Stimulated activated CD4-positive, alpha-beta T cell treated with anti-CD3 and anti-CD28 coated beads, Interleukin-15, amount 100 ng/mL, for 24 hours (primary cell): ENCODE results near the gene POP4.

Experiments
- DNase-seq: peaks from one replicate; pipeline ENCODE4 v3.0.0-alpha.2; 2020

Gene POP4

DNA sequence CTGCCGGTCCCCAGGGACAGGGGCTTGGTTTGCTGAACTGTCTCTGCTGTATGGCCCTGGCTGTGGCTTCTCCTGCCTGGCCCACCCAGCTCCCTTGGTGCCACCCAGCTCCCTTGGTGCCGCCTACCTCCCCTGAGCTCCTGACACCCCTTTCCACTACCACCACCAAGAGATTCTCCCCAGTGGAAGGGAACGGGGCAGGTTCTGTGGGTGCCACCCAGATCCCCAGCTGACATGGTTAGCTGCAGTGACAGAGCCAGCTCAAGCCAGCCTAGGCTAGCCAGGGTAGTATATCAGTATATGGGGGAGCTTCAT lies 28.5 kb upstream of the POP4 start:
- DNase-seq = no peak

DNA sequence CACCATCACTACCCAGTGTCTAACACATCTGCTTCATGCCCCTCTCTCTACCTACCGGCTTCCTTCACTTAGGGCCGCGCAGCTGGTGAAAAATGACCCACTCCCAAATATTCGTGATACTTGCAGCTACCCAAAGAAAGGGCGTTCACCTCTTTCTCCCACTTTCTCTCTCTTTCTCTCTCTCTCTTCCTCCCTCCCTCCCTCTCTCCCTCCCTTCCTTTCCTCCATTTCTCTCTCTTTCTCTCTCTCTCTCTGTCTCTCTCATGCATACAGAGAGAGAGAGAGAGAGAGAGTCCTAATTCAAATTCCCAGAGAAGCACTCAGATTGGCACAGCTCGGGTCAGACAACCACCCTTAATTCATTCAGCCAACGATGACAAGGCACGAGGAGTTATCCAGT lies 27.7 kb upstream of the POP4 start:
- DNase-seq = no peak

DNA sequence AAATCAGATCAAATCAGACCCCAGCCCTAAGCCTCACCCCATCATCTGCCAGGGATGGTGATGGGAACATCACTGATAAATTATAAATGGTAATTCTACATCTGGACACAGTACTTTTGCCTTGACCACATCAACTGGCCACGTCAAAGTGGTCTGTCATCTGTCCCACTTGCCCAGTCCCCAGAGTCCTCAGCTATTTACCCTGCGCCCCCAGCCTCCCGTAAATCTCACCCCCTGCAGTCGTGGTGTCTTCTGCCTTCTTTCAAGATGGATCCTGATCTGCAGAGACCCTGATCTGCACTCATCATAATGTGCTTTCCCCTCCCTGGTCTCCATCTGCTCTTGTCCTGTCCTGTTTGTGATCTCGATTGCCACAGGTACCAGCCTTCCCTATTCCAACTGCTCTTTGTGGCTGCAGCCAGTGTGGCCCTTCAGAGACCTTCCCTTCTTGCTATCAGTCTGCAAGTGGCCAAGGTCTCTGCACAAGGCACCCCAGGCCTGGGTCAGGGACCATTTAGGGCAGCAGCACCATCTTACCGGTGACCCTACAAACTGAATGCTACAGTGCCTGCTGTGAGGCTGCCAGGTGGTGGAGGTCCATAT lies 26.7 kb upstream of the POP4 start:
- no peak for DNase-seq

DNA sequence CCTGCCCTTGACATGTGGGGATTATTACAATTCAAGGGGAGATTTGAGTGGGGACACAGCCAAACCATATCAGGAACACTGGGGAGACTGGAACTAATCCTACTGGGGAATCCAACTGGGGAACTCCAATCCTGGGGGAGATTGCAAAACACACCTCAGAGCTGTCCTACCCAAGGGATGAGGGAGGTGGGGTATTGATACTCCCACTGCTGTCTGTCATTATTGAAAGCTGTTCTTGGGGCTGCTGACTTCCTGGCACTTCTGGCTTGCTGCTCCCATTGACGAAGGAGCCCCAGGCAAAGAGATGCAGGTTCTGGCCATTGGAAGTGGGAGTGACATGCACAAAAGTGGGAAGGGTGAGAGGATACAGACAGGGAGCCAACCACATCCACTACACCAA lies 24.7 kb upstream of the POP4 start:
- no peak for DNase-seq

DNA sequence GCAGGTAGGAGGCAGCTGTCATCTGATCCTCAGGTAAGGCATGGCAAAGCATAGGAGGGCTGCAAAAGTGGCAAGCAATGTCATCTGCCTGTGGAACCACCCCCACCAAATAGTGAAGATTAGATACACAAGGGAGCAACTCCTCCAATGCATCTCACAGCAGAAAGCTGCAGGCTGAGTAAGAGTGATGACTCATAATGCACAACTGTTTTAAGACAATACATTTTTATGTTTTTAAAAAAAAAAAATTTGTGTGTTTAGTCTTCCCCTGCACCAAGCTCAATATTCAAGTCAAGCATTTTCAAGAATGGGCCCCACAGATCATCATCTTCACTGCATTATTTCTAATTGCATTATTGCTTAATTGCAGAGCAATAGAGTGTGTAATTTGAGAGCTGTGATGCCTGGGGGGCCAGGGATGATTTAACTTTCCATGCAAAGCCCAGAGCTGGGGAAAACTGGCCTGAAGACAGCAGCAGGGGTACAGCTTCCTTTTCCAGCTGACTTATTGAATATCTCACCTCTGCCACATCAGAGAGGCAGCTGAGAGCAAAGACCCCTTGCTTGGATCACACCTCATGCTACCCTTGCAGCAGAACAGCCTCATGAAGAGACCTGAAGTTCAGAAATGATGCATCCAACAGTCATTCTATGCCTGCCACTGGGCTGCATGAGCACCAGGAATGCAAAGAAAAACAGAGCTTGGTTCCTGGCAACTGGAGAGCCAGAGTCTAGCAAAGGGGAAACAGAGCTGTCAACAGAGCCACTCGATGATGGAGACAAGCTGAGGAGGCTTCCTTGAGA lies 22.7 kb upstream of the POP4 start:
- DNase-seq = no peak

DNA sequence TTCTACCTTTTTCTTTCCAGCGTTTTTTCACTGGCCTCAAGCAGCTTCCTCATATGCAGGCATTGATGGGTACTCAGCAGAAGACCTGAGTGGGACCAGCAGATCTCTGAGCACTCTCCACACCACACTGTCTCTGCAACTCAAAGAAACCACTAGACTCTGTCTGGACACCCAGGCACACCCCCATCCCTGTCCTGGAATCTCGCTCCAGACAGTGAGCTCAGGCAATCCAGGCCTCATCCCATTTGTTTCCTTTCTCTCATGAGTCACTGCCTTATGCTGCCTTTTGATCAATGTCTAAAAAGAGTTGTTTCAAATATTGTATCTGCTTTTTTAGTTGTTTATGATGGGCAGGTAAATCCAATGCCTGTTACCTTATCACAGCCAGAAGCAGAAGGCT lies 19.7 kb upstream of the POP4 start:
- DNase-seq = no peak

DNA sequence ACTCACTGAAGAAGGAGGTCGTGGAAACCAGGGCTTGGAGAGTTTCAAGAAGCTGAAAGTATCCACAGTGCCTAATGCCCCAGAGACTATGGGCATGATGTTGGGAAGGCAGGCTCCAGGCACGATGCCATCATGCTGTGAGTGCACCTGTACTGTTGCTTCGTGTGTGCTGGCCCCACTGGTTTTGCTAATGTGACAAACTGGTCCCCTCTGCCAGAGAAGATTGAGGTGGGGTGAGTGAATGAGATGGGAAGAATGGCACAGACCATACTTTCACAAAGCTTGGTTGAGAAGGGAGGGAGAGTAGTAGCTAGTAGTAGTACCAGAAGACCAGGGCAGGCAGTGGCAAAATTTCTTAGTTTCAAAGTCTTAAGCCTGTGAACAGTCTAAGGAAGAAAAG lies 19.0 kb upstream of the POP4 start:
- DNase-seq = no peak

DNA sequence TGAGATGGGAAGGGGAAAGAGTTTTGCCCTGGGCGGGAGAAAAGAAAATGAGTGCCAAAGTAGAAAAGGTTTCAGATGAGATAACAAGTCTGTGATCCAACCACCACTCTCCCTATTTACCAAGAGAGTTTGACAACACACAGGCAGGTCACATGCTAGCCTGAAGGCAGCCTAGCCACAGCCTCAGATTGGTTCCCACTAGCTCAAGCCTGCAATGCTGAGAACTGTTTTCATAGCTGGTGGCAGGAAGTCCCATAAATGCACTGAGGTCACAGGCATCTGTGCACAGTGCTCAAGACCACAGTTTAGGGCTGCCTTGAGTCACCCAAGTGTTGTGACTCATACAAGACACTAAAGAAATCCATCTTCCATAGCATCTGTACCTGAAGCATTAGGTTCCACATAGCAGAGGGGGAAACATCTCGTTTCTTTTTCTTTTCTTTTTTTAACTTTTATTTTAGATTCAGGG lies 18.5 kb upstream of the POP4 start:
- peak; percentile 75 for DNase-seq

DNA sequence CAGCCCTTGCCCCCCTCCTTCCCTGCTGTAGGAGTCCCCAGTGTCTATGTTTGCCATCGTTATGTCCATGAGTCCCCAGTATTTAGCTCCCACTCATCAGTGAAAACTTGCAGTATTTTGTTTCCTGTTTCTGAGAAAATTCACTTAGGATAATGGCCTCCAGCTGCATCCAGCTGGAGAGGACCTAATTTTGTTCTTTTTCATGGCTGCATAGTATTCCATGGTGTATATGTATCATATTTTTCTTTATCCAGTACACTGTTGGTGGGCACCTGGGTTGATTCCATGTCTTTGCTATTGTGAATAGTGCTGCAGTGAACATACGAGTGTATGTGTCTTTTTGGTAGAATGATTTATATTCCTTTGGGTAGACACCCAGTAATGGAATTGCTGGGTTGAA lies 18.0 kb upstream of the POP4 start:
- no peak for DNase-seq

DNA sequence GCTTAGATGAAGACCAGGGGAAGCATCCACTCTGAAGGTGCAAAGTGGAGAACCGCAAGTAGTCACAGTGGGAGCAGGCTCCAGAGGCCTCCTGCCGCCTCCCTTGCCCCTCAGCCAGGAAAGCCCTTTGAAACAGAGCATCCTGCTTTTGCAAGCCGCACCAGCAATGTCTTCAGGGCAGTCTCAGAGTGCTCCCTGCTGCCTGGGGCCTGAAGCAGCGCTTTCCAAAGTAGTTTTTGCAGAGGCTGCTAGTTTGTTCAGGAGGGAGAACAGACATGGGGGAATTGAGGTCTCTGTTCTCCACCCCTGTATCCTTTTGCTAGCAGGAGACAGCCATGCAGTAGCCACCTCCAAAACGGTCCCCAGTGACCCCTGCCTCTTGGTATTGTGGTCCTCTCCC lies 15.8 kb upstream of the POP4 start:
- DNase-seq = no peak

DNA sequence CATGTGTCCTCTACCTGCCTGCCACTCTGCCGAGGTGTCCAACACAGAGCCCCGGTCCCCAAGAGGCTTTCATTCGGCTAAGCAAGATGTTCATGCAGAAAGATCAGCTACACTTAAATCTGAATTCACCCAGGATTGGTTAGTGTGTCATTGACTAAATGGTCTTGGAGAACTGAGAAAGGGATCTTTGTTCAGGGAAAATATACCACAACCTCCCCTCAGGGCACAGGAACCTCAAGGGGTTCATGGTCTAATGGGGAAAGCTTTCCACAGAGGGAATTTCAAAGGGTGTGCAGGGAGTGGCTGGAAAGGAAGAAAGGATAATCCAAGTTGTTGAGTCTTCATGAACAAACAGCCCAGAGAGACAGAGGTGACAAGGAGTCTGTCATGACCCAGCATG lies 14.4 kb upstream of the POP4 start:
- DNase-seq = no peak

DNA sequence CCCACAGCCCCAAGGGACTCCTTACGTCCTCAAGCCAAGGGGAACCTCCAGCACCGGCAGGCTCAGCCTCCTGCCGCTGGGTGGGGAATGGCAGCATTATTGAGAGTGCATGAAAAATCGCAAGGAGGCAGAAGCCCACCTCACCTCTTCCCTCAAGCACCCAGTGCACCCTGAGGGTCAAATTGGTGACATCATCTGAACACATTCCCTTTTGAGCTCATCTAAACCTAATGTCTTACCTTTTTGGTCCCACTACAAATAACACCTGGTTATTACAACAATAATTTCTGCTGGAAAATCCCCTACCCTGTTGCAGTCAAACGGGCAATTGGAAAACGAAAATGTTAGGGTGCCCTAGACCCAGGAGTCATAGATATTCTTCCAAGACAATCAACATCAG lies 12.2 kb upstream of the POP4 start:
- DNase-seq = no peak

DNA sequence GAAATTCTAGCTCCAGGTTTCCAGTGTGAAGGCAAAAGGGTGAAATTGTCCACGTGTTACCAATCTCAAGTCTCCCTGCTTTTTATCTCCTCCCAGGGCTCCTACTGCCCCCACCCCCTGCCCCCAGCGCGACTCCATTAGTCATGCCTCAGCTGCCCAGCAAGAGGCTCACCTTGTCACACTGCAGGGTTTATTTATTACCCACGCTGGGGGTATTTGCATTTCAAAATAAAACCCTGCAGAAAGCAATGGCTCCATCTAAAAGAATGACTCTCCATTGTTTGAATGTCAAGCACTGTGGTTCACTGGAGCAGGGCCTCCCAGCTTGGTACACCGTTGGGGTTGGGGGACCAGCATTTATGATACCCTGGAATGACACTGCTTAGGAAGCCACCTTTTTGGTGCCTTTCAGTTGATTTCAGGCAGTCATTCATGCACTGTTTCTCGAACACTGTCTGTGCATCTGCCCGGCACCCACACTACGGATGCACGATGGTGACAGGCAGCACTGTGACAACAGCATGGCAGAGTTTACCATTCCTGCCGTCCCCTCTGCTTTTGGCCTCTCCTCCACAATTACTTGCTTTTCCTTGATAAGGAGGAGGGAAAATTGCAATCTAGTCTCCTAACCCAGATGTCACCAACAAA lies 9.9 kb upstream of the POP4 start:
- no peak for DNase-seq

DNA sequence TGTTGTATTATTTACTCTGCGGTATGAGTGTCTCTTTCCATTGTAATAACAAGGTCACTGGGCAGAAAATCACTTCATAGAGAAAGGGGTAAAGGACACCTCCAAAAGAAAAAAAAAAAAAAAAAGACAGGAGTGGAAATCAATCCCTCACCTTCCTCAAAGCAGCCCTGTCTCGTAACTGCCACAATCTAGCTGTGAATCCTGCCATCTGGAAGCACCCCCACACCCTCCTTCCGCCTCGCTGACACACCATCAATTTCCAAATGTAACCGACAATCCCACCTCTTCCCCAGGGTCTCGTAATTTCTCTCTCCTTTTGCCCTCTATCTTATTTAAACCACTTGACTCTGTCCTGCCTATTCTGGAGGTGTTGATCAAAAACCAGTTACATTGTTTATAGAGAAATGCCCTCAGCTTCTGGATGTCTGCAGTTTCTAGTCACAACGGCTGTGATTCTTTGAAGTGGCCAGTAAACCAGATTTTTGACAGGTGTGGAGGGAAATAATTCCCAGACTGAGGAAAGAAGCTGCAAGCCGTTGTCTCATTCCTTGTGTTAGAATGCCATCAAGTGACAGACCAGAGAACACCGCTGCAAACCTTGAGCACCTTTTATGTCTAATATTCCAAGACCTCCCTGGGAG lies 9.1 kb upstream of the POP4 start:
- DNase-seq = no peak

DNA sequence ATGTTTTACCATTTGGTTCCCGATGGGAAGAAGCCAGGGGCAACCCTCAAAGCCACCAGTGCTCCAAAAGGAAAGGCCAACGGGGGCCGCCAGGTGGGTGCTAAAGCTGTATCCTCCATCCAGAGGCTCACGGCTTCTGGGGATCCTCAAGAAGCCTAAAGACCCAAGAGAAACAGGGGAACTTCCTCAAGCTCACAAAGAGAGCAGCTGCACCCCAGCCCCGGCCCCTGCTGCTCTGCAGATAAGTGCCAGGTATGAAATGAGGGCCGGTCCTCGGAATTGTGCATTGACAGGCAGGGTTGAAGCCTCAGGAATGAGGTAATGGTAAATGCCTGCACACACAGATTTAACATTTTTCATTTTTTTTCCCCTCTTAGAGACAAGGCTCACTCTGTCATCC lies 8.0 kb upstream of the POP4 start:
- DNase-seq = no peak

DNA sequence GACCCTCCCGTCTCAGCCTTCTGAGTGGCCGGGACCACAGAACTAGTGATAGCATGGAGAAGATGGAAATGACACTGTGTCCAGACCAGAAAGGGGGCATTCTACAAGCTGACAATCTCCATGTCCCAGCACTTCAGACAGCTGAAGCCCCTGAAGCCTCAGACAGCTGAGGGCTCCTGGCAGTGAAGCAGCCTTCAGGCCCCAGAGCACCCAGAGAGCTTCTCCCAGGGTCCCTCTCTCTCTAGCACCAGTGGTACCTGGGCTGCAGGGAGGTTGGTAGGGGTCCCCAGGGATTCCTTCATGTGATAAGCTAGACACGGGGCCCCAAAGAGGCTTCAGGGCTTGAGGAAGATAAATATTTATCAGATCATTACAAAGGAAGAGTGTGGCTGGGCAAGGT lies 7.6 kb upstream of the POP4 start:
- no peak for DNase-seq

DNA sequence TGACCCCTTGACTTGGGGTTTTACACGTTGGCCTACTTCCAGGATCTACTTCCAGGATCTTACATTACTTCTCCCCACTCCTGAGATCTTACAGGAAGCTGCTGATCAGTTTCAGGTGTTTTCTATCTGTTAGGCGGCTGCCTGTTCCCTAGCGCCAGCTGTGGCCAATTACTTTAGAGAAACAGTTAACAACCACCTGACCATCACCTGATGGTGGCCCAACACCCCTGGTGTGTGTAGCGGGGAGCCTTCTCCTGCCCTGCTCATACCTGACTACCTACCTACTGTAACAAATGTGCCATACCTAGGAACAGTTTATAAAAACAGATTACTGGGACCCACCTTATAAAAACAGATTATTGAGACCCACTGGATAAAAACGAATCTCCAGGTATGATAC lies 2.8 kb upstream of the POP4 start:
- no peak for DNase-seq

DNA sequence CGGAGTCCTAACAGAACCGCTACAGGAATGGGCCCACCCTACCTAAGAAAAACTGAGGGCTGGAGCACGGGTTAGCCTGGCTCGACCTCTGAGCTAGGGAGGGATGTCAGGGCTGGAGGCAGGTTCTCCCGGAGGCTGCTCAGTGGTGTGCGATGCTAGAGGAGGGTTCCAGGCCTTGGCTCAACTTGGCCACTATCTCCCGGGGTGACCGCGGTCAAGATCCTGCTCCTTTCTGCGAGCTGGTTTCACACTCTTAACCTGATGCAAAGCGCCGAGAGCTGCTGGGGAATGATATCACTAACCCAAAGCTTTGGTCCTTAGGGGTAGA lies 301 bp downstream of the POP4 start:
- no peak for DNase-seq

DNA sequence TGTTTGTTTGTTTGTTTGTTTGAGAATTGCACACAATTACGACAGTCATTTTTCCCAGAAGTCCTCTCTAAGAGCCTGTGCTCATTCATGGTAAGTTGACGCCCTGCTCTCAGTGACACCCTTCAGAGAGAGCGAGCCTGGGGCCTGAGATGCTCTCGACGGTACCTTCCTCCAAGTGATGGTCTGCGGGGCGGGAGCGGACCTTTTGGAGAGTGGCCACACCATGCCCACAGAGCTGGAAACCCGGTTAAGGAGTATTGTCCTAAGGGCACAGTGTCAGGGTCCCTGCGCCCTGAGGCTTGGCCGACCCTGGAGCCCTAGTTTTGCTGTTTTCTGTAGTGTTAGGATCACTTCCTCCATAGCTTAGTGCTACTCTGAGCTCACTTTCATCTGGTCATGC lies 3.6 kb downstream of the POP4 start:
- no peak for DNase-seq

DNA sequence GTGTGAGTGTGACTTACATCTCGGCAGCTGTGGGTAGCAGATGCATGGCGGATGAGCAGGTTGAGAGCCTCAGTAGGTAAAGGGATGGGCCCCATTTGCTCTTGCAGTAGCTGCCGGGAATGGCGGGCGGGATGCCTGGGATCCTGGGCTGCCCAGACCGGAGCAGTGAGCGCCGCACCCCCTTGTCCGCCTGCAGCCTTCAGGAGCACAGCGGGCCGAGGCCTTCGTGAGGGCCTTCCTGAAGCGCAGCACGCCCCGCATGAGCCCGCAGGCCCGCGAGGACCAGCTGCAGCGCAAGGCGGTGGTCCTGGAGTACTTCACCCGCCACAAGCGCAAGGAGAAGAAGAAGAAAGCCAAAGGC lies 4.1 kb downstream of the POP4 start:
- DNase-seq = no peak

DNA sequence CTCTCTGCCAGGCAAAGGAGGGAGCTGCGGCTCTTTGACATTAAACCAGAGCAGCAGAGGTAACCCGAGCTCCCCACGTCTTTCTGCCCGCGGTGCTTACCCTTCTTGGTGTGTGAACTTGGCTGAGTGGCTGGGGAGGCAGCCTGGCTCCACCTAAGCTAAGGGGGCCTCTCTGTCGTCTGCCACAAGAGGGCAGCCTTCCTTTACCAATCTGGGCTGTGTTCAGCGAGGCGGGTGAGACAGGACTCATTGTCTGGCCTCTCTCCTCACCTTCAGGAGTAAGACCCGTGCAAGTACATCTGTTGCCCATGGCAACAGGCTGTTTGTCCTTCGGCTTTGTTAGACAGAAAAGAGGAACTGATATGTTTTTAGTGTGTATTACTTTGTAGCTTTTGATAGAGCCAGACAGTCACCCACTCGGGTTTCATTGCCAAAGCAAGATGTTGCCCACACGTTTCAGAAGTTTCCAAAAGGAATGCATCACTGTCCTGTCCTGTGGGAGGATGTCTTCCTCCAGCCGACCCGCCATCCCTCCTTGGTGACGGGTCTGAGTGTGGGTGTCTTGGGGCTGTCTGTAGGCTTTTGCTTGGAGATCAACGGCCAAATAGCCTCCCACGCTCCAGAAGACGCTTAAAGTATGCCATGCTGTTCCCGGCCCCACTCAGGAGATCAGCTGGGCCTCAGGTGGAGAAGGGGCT lies 4.6 kb downstream of the POP4 start:
- DNase-seq = peak; percentile 89

DNA sequence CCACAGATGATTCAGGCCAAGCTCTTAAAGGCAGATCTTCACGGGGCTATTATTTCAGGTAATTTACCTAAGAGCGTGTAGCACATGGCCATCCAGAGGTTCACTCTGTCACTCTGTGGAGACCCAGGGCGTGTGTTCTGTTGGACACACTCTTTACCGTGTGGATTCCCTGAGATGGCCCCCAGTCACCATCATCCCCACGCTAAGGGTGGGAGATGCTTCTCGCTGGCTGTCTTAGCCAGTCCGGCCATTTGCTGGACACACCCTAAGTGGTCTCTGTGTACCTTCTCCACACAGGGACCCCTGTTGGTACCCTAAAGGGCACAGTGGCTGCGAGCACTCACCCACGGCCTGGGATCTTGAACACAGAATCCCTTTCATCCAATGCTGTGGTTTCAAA lies 6.0 kb downstream of the POP4 start:
- no peak for DNase-seq

DNA sequence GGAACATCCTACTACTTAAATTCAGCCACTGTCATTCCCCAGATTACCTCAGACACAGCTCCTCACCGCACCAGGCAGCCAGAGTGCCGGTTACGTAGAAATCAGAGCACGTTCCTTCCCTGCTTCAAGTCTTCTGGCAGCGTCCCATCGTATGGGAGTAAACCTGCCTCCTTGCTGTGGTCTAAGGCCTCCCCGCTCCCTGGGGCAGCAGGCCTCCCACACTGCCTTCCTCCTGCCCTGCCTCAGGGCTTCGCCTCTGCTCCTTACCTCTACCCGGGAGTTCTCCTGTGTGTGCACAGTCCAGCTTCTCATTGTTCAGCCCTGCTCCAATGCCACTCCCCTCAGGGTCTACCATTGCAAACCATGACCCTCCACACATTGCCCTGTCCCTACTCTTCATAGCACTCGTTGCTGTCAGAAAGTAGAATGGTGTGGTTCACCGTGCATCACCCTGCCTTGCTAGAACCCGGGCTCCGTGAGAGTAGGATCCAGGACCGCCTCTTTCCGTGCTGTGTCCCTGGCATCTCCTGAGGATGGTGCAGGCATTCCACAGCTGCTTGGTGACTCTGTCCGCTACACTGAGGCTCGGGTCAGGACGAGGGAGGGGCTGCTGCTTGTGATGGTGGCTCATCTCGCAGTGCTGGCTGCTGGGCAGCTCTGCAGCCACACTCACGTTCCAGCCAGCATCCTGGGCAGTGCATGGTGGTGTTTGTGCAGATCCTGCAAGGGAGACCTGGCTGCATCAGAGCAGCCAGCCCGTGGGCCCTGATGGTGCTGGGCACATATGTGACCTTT lies 6.9 kb downstream of the POP4 start:
- no peak for DNase-seq
